CD4-positive, alpha-beta T cell (primary cell): ENCODE results near the gene CFAP53. TPM values are rescaled to one million over a fixed set of nuclear protein-coding genes. Genes with fewer than 3 reads are reported as not detected.

Experiments
- ATAC-seq: fragments of 200-7000 bp; cut with Tn5 transposase; one replicate; pipeline ENCODE4 v1.10.0; 2022; ENCODE audit warnings: mild to moderate bottlenecking; ENCODE audit not compliant: poor library complexity
- CTCF ChIA-PET: fragments of 350-600 bp; sonication (Branson Sonifier 250); formaldehyde crosslinking; loops from one replicate; lab custom pipeline; 2021; ENCODE audit warnings: antibody characterized with exemption, inconsistent platforms; lab: Charles Lee
- POLR2A ChIA-PET: fragments of 350-600 bp; sonication (Branson Sonifier 250); formaldehyde crosslinking; loops from one replicate; lab custom pipeline; 2021; ENCODE audit warnings: antibody characterized with exemption, inconsistent platforms; lab: Charles Lee
- DNase-seq, 14 experiments: peaks; one replicate each; pipeline ENCODE4 v3.0.0-alpha.2; 2013 to 2020; ENCODE audit warnings: mixed read lengths in 2 of 14
- H3K27ac ChIP-seq, 2 donors: one replicate each; pipeline versions ENCODE4 v1.5.1 to v1.7.0; 2013; ENCODE audit warnings: low read length in 2 of 2, low read depth in 1 of 2, mild to moderate bottlenecking in 1 of 2
- H3K27me3 ChIP-seq, 2 experiments: 1 replicate in 1 of 2; 2 replicates in 1 of 2; pipeline versions ENCODE4 v1.6.1 to v1.7.0; 2013; ENCODE audit warnings: low read length in 2 of 2, control low read depth in 1 of 2, mild to moderate bottlenecking in 1 of 2, moderate library complexity in 1 of 2; ENCODE audit not compliant: insufficient read depth in 2 of 2, control insufficient read depth in 1 of 2
- H3K36me3 ChIP-seq: one replicate; pipeline ENCODE4 v1.6.1; 2013; ENCODE audit warnings: low read length, control low read depth; ENCODE audit not compliant: insufficient read depth
- H3K4me1 ChIP-seq: one replicate; pipeline ENCODE4 v1.6.1; 2013; ENCODE audit warnings: low read length, control low read depth; ENCODE audit not compliant: insufficient read depth
- H3K4me3 ChIP-seq: one replicate; pipeline ENCODE4 v1.5.1; 2013; ENCODE audit warnings: mild to moderate bottlenecking, low read length, moderate library complexity
- H3K9me3 ChIP-seq, 2 experiments: 1 replicate in 1 of 2; 2 replicates in 1 of 2; pipeline versions ENCODE4 v1.6.1 to v1.7.0; 2013; ENCODE audit warnings: low read length in 2 of 2, mild to moderate bottlenecking in 2 of 2, control low read depth in 1 of 2, moderate library complexity in 1 of 2; ENCODE audit not compliant: control insufficient read depth in 1 of 2, insufficient read depth in 1 of 2
- H3K27ac Mint-ChIP-seq: one replicate; pipeline ENCODE4 v1.8.0; 2020; ENCODE audit warnings: mixed read lengths
- H3K27me3 Mint-ChIP-seq: one replicate; pipeline ENCODE4 v1.8.0; 2021; ENCODE audit warnings: mixed read lengths
- H3K36me3 Mint-ChIP-seq: one replicate; pipeline ENCODE4 v1.8.0; 2021; ENCODE audit warnings: low read depth, mixed read lengths
- H3K4me1 Mint-ChIP-seq: one replicate; pipeline ENCODE4 v1.8.0; 2021; ENCODE audit warnings: low read depth, mixed read lengths
- H3K4me3 Mint-ChIP-seq: one replicate; pipeline ENCODE4 v1.8.0; 2020; ENCODE audit warnings: mild to moderate bottlenecking, mixed read lengths
- H3K9me3 Mint-ChIP-seq: one replicate; pipeline ENCODE4 v1.8.0; 2020; ENCODE audit warnings: mixed read lengths
- intact Hi-C, 2 experiments: fragments of 100-400 bp; cut with DNase I in 1 of 2; cut with micrococcal nuclease in 1 of 2; formaldehyde crosslinking; loops; one replicate each; pipeline versions ENCODE4 v1.15.1 to v1.9.0; 2023 to 2025; cut with DNase I, micrococcal nuclease
- total RNA-seq, 174 experiments: library from RNA in 2 of 174; stranded (reverse) in 2 of 174; gene quantifications; one replicate each; pipeline ENCODE4 v1.2.3 and lab custom pipeline; 2021 to 2026
- TF ChIP-seq, protein P1 (sequence below): fragments of 200-600 bp; IDR thresholded peaks from one replicate; pipeline ENCODE4 v1.8.0; 2022; ENCODE audit warnings: antibody characterized with exemption, mild to moderate bottlenecking

CFAP53 gene
- total RNA-seq, 2 experiments from 2014 or later: 0.33 to 0.47 TPM

GRCh38 chr18:50194631-50195532 is 71.4 kb downstream of the CFAP53 start, which contains the start of gene MYO5B:
Gene MYO5B (minus strand): TSS chr18:50195147. CDS start chr18:50194793, 354 bp downstream.
- Histone ChIP-seq H3K36me3 (no peaks in the 10 kb centered on the region), H3K27ac (no peak within 1 kb of the TSS), H3K9me3 (peaks cover 0 to 10% of the 10 kb centered on the region in 2 experiments), H3K4me1 (peaks cover 24% of the 10 kb centered on the region), H3K27me3 (peaks cover 38 to 70% of the 10 kb centered on the region in 2 experiments), H3K4me3 (no peak within 1 kb of the TSS)
- Mint-ChIP-seq H3K9me3 (no peaks in the 10 kb centered on the region), H3K4me3 (peak within 1 kb of the TSS; percentile 69), H3K27me3 (peaks cover 79% of the 10 kb centered on the region), H3K4me1 (peaks cover 28% of the 10 kb centered on the region), H3K36me3 (no peaks in the 10 kb centered on the region), H3K27ac (no peak within 1 kb of the TSS)
- peak in 13 of 14 experiments; percentile 2 to 74 (median 37) for DNase-seq
- ChIA-PET CTCF (interaction anchor here (1.6 kb wide), 1 partner anchor 12 kb away, joined by 4 read pairs; no protein-coding TSS in a partner anchor), POLR2A (interaction anchor here (1.2 to 1.4 kb wide), 3 partner anchors 9 to 87 kb away, joined by 3 to 4 read pairs (median 3); partner anchors contain the start of gene MBD1)
- ATAC-seq: peak; percentile 76
- intact Hi-C loops: loop anchor here in 1 of 2 experiments (5.0 kb wide), 1 partner anchor 683 kb away; no protein-coding TSS in a partner anchor
- TF ChIP-seq, protein P1, sequence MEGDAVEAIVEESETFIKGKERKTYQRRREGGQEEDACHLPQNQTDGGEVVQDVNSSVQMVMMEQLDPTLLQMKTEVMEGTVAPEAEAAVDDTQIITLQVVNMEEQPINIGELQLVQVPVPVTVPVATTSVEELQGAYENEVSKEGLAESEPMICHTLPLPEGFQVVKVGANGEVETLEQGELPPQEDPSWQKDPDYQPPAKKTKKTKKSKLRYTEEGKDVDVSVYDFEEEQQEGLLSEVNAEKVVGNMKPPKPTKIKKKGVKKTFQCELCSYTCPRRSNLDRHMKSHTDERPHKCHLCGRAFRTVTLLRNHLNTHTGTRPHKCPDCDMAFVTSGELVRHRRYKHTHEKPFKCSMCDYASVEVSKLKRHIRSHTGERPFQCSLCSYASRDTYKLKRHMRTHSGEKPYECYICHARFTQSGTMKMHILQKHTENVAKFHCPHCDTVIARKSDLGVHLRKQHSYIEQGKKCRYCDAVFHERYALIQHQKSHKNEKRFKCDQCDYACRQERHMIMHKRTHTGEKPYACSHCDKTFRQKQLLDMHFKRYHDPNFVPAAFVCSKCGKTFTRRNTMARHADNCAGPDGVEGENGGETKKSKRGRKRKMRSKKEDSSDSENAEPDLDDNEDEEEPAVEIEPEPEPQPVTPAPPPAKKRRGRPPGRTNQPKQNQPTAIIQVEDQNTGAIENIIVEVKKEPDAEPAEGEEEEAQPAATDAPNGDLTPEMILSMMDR: no peak

DNA sequence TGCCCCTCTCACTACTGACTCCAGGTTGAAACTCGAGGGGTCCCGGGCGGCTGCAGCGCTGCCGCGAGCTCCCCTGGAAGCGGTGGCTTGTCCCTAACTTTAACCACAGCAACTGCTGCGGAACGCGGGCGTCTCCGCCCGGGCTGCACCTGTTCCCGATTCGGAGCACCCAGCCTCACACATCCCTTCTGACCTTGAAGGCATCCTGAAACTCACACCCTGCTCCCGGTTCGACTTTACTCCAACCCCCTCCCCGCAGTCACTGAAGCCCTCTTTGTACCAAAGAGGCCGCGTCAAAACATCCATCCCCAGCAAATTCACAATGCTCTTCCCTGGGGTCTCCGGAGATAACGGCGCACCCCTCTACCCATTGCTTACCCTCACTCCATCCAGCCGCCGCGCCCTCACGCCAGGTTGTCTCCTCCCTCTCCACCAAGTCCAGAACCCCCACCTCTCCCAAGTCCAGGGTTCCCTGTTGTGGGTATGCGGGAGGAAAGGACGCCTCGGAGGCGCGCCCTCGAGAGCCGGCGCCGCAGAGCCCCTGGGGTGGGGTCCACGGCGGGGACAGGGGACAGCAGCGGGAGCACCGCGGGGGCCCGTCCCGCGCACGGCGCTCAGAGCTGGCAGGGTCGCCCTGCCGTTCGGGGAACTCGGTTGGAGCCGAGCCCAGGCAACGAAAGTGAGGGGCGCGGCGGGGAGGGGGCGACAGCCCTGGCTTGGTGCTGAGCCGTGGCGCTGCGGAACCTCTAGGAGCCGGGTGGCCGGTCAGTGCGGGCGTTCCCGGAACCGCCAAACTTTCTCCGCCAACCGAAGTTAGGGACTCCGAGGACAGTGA is 72.3 kb downstream of the CFAP53 start:
- Histone ChIP-seq H3K27me3 (peaks cover 37 to 67% of the 10 kb centered on the region in 2 experiments), H3K27ac (no peak overlapping the region), H3K9me3 (peaks cover 0 to 10% of the 10 kb centered on the region in 2 experiments), H3K36me3 (no peaks in the 10 kb centered on the region), H3K4me3 (no peak overlapping the region), H3K4me1 (peaks cover 24% of the 10 kb centered on the region)
- ChIA-PET POLR2A (interaction anchor here (1.2 to 1.4 kb wide), 2 partner anchors 10 to 87 kb away, joined by 3 read pairs; partner anchors contain the start of gene MBD1), CTCF (no interaction called here)
- H3K4me1 Mint-ChIP-seq: peaks cover 28% of the 10 kb centered on the region
- H3K36me3 Mint-ChIP-seq: no peaks in the 10 kb centered on the region
- H3K27me3 Mint-ChIP-seq: peaks cover 79% of the 10 kb centered on the region
- no peak for DNase-seq
- no peak for ATAC-seq
- H3K9me3 Mint-ChIP-seq: no peaks in the 10 kb centered on the region
- TF ChIP-seq, protein P1: no peak
- H3K4me3 Mint-ChIP-seq: peak overlapping the region; percentile 27
- no peak overlapping the region for H3K27ac Mint-ChIP-seq
- intact Hi-C loops: loop anchor here in 1 of 2 experiments (5.0 kb wide), 1 partner anchor 682 kb away; no protein-coding TSS in a partner anchor
